Measurements from ENCODE around the gene CCDC28B. TPM values are rescaled to one million over a fixed set of nuclear protein-coding genes. Genes with fewer than 3 reads are reported as not detected.

The CCDC28B gene
- total and polyA plus RNA-seq, 2 of the 13 experiments (the other 11 are each of a cell fraction or from before 2014, with no cell fraction given) = 2.6 to 3.5 TPM

DNA sequence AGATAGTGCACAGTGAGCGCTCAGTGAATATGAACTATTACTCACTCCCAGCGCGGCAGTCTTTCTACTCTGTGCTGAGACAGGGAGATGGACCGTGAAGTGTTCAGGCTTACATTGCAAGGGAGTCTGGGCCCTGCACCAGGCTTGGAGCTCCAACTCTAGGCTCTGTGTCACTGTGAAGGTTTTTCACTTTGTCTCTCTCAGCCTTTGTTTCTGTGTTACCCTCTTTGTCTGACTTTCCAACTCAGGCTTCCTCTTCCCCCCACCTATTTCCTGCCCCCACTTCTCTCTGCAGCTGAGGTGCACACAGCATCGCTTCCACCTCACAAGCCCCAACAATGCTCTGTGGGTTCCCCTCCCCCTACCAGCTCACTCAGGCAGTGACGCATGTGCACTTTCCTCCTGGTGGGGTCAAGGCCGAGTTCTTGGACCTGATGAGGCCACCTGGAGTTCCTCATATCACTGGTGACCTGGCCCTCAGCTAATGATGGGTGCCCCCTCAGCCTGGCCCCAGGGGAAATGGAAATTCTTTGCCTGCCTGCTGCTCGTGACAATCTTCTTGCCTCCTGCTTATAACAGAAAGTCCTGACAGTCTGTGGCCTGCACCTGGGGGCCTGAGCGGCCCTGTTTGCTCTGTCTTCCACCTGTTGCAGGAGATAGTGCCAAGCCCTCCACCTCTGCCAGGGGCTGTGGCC lies 49.6 kb downstream of the CCDC28B start (continued):
- TF ChIP-seq, protein P1, sequence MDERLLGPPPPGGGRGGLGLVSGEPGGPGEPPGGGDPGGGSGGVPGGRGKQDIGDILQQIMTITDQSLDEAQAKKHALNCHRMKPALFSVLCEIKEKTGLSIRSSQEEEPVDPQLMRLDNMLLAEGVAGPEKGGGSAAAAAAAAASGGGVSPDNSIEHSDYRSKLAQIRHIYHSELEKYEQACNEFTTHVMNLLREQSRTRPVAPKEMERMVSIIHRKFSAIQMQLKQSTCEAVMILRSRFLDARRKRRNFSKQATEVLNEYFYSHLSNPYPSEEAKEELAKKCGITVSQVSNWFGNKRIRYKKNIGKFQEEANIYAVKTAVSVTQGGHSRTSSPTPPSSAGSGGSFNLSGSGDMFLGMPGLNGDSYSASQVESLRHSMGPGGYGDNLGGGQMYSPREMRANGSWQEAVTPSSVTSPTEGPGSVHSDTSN (CRISPR knock-in tag; IDR thresholded peaks at IDR 0.05) = no peak
- peak; percentile 80 for TF ChIP-seq ZBTB7A (CRISPR knock-in tag; IDR thresholded peaks at IDR 0.05)
- TF ChIP-seq ZNF772 (CRISPR knock-in tag; IDR thresholded peaks at IDR 0.05) = no peak
- no peak for TF ChIP-seq MZF1 (CRISPR knock-in tag; IDR thresholded peaks at IDR 0.05; ENCODE audit: borderline replicate concordance)
- peak; percentile 44; the same call in 1 of the 2 replicates for TF ChIP-seq ZNF629 (CRISPR knock-in tag; conservative IDR thresholded peaks at IDR 0.05)
- peak; percentile 45; the same call in 1 of the 2 replicates for TF ChIP-seq DMAP1 (CRISPR knock-in tag; IDR thresholded peaks at IDR 0.05)
- TF ChIP-seq ZNF879 (CRISPR knock-in tag; IDR thresholded peaks at IDR 0.05) = no peak
- TF ChIP-seq ZNF737 (CRISPR knock-in tag; IDR thresholded peaks at IDR 0.05; ENCODE audit: borderline replicate concordance) = no peak
- TF ChIP-seq, protein P2, sequence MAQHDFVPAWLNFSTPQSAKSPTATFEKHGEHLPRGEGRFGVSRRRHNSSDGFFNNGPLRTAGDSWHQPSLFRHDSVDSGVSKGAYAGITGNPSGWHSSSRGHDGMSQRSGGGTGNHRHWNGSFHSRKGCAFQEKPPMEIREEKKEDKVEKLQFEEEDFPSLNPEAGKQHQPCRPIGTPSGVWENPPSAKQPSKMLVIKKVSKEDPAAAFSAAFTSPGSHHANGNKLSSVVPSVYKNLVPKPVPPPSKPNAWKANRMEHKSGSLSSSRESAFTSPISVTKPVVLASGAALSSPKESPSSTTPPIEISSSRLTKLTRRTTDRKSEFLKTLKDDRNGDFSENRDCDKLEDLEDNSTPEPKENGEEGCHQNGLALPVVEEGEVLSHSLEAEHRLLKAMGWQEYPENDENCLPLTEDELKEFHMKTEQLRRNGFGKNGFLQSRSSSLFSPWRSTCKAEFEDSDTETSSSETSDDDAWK (CRISPR knock-in tag; IDR thresholded peaks at IDR 0.05) = no peak
- no peak for TF ChIP-seq CAMTA2 (CRISPR knock-in tag; IDR thresholded peaks at IDR 0.05; ENCODE audit: borderline replicate concordance)
- TF ChIP-seq, protein P3, sequence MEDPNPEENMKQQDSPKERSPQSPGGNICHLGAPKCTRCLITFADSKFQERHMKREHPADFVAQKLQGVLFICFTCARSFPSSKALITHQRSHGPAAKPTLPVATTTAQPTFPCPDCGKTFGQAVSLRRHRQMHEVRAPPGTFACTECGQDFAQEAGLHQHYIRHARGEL (CRISPR knock-in tag; IDR thresholded peaks at IDR 0.05) = no peak
- TF ChIP-seq ZNF775 (CRISPR knock-in tag; IDR thresholded peaks at IDR 0.05; ENCODE audit: borderline replicate concordance) = 0 out of 2 replicates have a peak, but pooled peaks have one; percentile 42
- no peak for TF ChIP-seq ZNF484 (CRISPR knock-in tag; IDR thresholded peaks at IDR 0.05; ENCODE audit: borderline replicate concordance, low read depth)
- TF ChIP-seq BORCS8-MEF2B (CRISPR knock-in tag; IDR thresholded peaks at IDR 0.05) = peak; percentile 46; the same call in 1 of the 2 replicates
- no peak for TF ChIP-seq TBX3 (IDR thresholded peaks at IDR 0.05; ENCODE audit: borderline replicate concordance)
- no peak for TF ChIP-seq ELF4 (CRISPR knock-in tag; IDR thresholded peaks at IDR 0.05; ENCODE audit: borderline replicate concordance)
- peak; percentile 89 for TF ChIP-seq ZBTB38 (CRISPR knock-in tag; IDR thresholded peaks at IDR 0.05)
- no peak for TF ChIP-seq KMT2B (CRISPR knock-in tag; IDR thresholded peaks at IDR 0.05)
- peak; percentile 89 for TF ChIP-seq HMG20A (CRISPR knock-in tag; IDR thresholded peaks at IDR 0.05; ENCODE audit: borderline replicate concordance)
- no peak for TF ChIP-seq ZSCAN22 (CRISPR knock-in tag; IDR thresholded peaks at IDR 0.05)
- TF ChIP-seq NR2F2 (IDR thresholded peaks at IDR 0.05; ENCODE audit: borderline replicate concordance, low read depth) = peak; percentile 84
- no peak for TF ChIP-seq ZNF780A (CRISPR knock-in tag; IDR thresholded peaks at IDR 0.05)
- no peak for TF ChIP-seq ZNF709 (CRISPR knock-in tag; IDR thresholded peaks at IDR 0.05)
- TF ChIP-seq, protein P4, sequence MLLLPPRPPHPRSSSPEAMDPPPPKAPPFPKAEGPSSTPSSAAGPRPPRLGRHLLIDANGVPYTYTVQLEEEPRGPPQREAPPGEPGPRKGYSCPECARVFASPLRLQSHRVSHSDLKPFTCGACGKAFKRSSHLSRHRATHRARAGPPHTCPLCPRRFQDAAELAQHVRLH (CRISPR knock-in tag; IDR thresholded peaks at IDR 0.05; ENCODE audit: borderline replicate concordance, low read depth) = peak; percentile 86; the same call in 1 of the 2 replicates
- TF ChIP-seq, protein P5, sequence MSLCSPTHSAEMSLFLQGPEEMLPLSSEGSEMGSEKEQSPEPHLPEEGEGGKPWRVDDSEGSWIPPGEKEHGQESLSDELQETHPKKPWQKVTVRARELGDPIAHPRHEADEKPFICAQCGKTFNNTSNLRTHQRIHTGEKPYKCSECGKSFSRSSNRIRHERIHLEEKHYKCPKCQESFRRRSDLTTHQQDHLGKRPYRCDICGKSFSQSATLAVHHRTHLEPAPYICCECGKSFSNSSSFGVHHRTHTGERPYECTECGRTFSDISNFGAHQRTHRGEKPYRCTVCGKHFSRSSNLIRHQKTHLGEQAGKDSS (CRISPR knock-in tag; IDR thresholded peaks at IDR 0.05; ENCODE audit: borderline replicate concordance, low read depth) = peak; percentile 89
- TF ChIP-seq, protein P6, sequence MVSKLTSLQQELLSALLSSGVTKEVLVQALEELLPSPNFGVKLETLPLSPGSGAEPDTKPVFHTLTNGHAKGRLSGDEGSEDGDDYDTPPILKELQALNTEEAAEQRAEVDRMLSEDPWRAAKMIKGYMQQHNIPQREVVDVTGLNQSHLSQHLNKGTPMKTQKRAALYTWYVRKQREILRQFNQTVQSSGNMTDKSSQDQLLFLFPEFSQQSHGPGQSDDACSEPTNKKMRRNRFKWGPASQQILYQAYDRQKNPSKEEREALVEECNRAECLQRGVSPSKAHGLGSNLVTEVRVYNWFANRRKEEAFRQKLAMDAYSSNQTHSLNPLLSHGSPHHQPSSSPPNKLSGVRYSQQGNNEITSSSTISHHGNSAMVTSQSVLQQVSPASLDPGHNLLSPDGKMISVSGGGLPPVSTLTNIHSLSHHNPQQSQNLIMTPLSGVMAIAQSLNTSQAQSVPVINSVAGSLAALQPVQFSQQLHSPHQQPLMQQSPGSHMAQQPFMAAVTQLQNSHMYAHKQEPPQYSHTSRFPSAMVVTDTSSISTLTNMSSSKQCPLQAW (CRISPR knock-in tag; IDR thresholded peaks at IDR 0.05) = peak; percentile 72
